Hepatic stellate cell (primary cell): Measurements from ENCODE around the gene ACTN4.

Experiments
- DNase-seq: peaks from one replicate; pipeline ENCODE4 v3.0.0; 2011; ENCODE audit warnings: low spot score

Gene ACTN4

GRCh38 chr19:38725469-38726283 is 78.2 kb downstream of the ACTN4 start:
- DNase-seq, result no peak

- DNase-seq, result no peak
These were observed 78.8 kb downstream of the ACTN4 start for GRCh38 chr19:38726284-38726673.

GRCh38 chr19:38726761-38727301 is 79.4 kb downstream of the ACTN4 start:
- no peak for DNase-seq

- DNase-seq, result no peak
These were observed 79.9 kb downstream of the ACTN4 start for GRCh38 chr19:38727306-38727867.

GRCh38 chr19:38727868-38728660 is 80.6 kb downstream of the ACTN4 start:
- DNase-seq, result peak; percentile 86

GRCh38 chr19:38728752-38729541 is 81.5 kb downstream of the ACTN4 start:
- DNase-seq, result no peak

- peak; percentile 64 for DNase-seq
These were observed 82.4 kb downstream of the ACTN4 start for GRCh38 chr19:38729653-38730469.

GRCh38 chr19:38730470-38730730 is 83.0 kb downstream of the ACTN4 start:
- no peak for DNase-seq

- no peak for DNase-seq
These were observed 83.5 kb downstream of the ACTN4 start for GRCh38 chr19:38730731-38731589.

GRCh38 chr19:38731654-38732301 is 84.3 kb downstream of the ACTN4 start:
- no peak for DNase-seq

- no peak for DNase-seq
These were observed 85.7 kb downstream of the ACTN4 start for GRCh38 chr19:38733241-38733492.

GRCh38 chr19:38733493-38734175 is 86.2 kb downstream of the ACTN4 start:
- no peak for DNase-seq

- DNase-seq, result no peak
These were observed 86.7 kb downstream of the ACTN4 start for GRCh38 chr19:38734176-38734425.

- DNase-seq, result peak; percentile 63
These were observed 87.2 kb downstream of the ACTN4 start for GRCh38 chr19:38734426-38735256.

- DNase-seq, result no peak
These were observed 87.8 kb downstream of the ACTN4 start for GRCh38 chr19:38735257-38735686.

GRCh38 chr19:38736036-38736412 is 88.6 kb downstream of the ACTN4 start:
- no peak for DNase-seq

GRCh38 chr19:38736413-38737280 is 89.2 kb downstream of the ACTN4 start:
- DNase-seq, result peak; percentile 55
